ENCODE data around the gene LILRB1.
"Not testable (repeated sequence)": the region's sequence is repeated elsewhere in the genome, so short reads cannot be mapped to it uniquely, and the experiment has no call there.

LILRB1 gene

GRCh38 chr19:54630782-54631181, 498 bp downstream of the LILRB1 start:
- no peaks in the 10 kb centered on the region for H3K36me3 ChIP-seq (ENCODE audit: insufficient read depth, low read length)
- H3K9me2 ChIP-seq (replicated peaks; ENCODE audit: low read depth, low read length): no peaks in the 10 kb centered on the region
- peak overlapping the region; percentile 40 for H3K9ac ChIP-seq (ENCODE audit: low read depth, low read length, poor library complexity, severe bottlenecking)
- H3K79me2 ChIP-seq (ENCODE audit: insufficient read depth, low read length): no peaks in the 10 kb centered on the region
- peak overlapping the region; percentile 70; the same call in 1 of the 2 replicates for H2AFZ ChIP-seq (ENCODE audit: low read length)
- no peaks in the 10 kb centered on the region for H3K27me3 ChIP-seq (ENCODE audit: insufficient read depth, low read length, poor library complexity, severe bottlenecking)
- H3F3A ChIP-seq (ENCODE audit: low read depth): no peaks in the 10 kb centered on the region
- peaks cover 57% of the 10 kb centered on the region for H3K4me1 ChIP-seq (ENCODE audit: insufficient read depth, low read length, poor library complexity, severe bottlenecking)
- TF ChIP-seq CTCF (conservative IDR thresholded peaks at IDR 0.05; ENCODE audit: low read length) (no peak), EZH2phosphoT487 (IDR thresholded peaks at IDR 0.05; ENCODE audit: borderline replicate concordance) (no peak)
- H4K20me1 ChIP-seq (ENCODE audit: insufficient read depth, low read length, poor library complexity, severe bottlenecking): no peaks in the 10 kb centered on the region
- peak overlapping the region; percentile 71 for H3K4me2 ChIP-seq (ENCODE audit: low read depth, low read length, poor library complexity, severe bottlenecking)
- peak overlapping the region; percentile 48 for H3K4me3 ChIP-seq (ENCODE audit: low read length, poor library complexity, severe bottlenecking)
- no peaks in the 10 kb centered on the region for H3K9me3 ChIP-seq (ENCODE audit: insufficient read depth, low read depth, low read length)

GRCh38 chr19:54631489-54632337, 1.4 kb downstream of the LILRB1 start:
- H3K4me2 ChIP-seq (ENCODE audit: low read depth, low read length, poor library complexity, severe bottlenecking): peak overlapping the region; percentile 71
- not testable (repeated sequence) for H2AFZ ChIP-seq (ENCODE audit: low read length); H3K9ac ChIP-seq (ENCODE audit: low read depth, low read length, poor library complexity, severe bottlenecking); H3K36me3 ChIP-seq (ENCODE audit: insufficient read depth, low read length); H3K9me2 ChIP-seq (replicated peaks; ENCODE audit: low read depth, low read length); H3K4me3 ChIP-seq (ENCODE audit: low read length, poor library complexity, severe bottlenecking); H3F3A ChIP-seq (ENCODE audit: low read depth); H3K27me3 ChIP-seq (ENCODE audit: insufficient read depth, low read length, poor library complexity, severe bottlenecking); H4K20me1 ChIP-seq (ENCODE audit: insufficient read depth, low read length, poor library complexity, severe bottlenecking); H3K79me2 ChIP-seq (ENCODE audit: insufficient read depth, low read length); H3K9me3 ChIP-seq (ENCODE audit: insufficient read depth, low read depth, low read length)
- H3K4me1 ChIP-seq (ENCODE audit: insufficient read depth, low read length, poor library complexity, severe bottlenecking): peaks cover 51% of the 10 kb centered on the region

GRCh38 chr19:54632517-54632916, 2.2 kb downstream of the LILRB1 start:
- H3K9me2 ChIP-seq (replicated peaks; ENCODE audit: low read depth, low read length); H2AFZ ChIP-seq (ENCODE audit: low read length); H3K27me3 ChIP-seq (ENCODE audit: insufficient read depth, low read length, poor library complexity, severe bottlenecking); H3K9ac ChIP-seq (ENCODE audit: low read depth, low read length, poor library complexity, severe bottlenecking); H3K4me2 ChIP-seq (ENCODE audit: low read depth, low read length, poor library complexity, severe bottlenecking); H3K36me3 ChIP-seq (ENCODE audit: insufficient read depth, low read length); H4K20me1 ChIP-seq (ENCODE audit: insufficient read depth, low read length, poor library complexity, severe bottlenecking); H3F3A ChIP-seq (ENCODE audit: low read depth); H3K4me3 ChIP-seq (ENCODE audit: low read length, poor library complexity, severe bottlenecking); H3K9me3 ChIP-seq (ENCODE audit: insufficient read depth, low read depth, low read length); H3K79me2 ChIP-seq (ENCODE audit: insufficient read depth, low read length): not testable (repeated sequence)
- H3K4me1 ChIP-seq (ENCODE audit: insufficient read depth, low read length, poor library complexity, severe bottlenecking): peaks cover 43% of the 10 kb centered on the region

GRCh38 chr19:54633401-54633800, 3.1 kb downstream of the LILRB1 start:
- Histone ChIP-seq H3K9me2 (replicated peaks; ENCODE audit: low read depth, low read length) (no peaks in the 10 kb centered on the region), H4K20me1 (ENCODE audit: insufficient read depth, low read length, poor library complexity, severe bottlenecking) (no peaks in the 10 kb centered on the region), H3K4me3 (ENCODE audit: low read length, poor library complexity, severe bottlenecking) (no peak overlapping the region), H3K79me2 (ENCODE audit: insufficient read depth, low read length) (no peaks in the 10 kb centered on the region), H3K9me3 (ENCODE audit: insufficient read depth, low read depth, low read length) (no peaks in the 10 kb centered on the region), H3K36me3 (ENCODE audit: insufficient read depth, low read length) (no peaks in the 10 kb centered on the region), H2AFZ (ENCODE audit: low read length) (no peak overlapping the region), H3K27me3 (ENCODE audit: insufficient read depth, low read length, poor library complexity, severe bottlenecking) (no peaks in the 10 kb centered on the region), H3K4me2 (ENCODE audit: low read depth, low read length, poor library complexity, severe bottlenecking) (no peak overlapping the region), H3K4me1 (ENCODE audit: insufficient read depth, low read length, poor library complexity, severe bottlenecking) (peaks cover 34% of the 10 kb centered on the region), H3F3A (ENCODE audit: low read depth) (no peaks in the 10 kb centered on the region), H3K9ac (ENCODE audit: low read depth, low read length, poor library complexity, severe bottlenecking) (no peak overlapping the region)
- no peak for TF ChIP-seq EZH2phosphoT487 (IDR thresholded peaks at IDR 0.05; ENCODE audit: borderline replicate concordance)
- no peak for TF ChIP-seq CTCF (conservative IDR thresholded peaks at IDR 0.05; ENCODE audit: low read length)

- H3F3A ChIP-seq (ENCODE audit: low read depth); H3K27me3 ChIP-seq (ENCODE audit: insufficient read depth, low read length, poor library complexity, severe bottlenecking); H3K79me2 ChIP-seq (ENCODE audit: insufficient read depth, low read length); H3K4me3 ChIP-seq (ENCODE audit: low read length, poor library complexity, severe bottlenecking); H3K4me2 ChIP-seq (ENCODE audit: low read depth, low read length, poor library complexity, severe bottlenecking); H3K9ac ChIP-seq (ENCODE audit: low read depth, low read length, poor library complexity, severe bottlenecking); H3K36me3 ChIP-seq (ENCODE audit: insufficient read depth, low read length); H3K4me1 ChIP-seq (ENCODE audit: insufficient read depth, low read length, poor library complexity, severe bottlenecking); H3K9me2 ChIP-seq (replicated peaks; ENCODE audit: low read depth, low read length); H4K20me1 ChIP-seq (ENCODE audit: insufficient read depth, low read length, poor library complexity, severe bottlenecking); H3K9me3 ChIP-seq (ENCODE audit: insufficient read depth, low read depth, low read length); H2AFZ ChIP-seq (ENCODE audit: low read length): not testable (repeated sequence)
Observed at GRCh38 chr19:54636081-54636480, 5.8 kb downstream of the LILRB1 start.

Measured in Loucy (cell line).